Smooth muscle cell (in vitro differentiated cells): Measurements from ENCODE around the gene VPS8. TPM values are rescaled to one million over a fixed set of nuclear protein-coding genes. Genes with fewer than 3 reads are reported as not detected.

Source experiments
- DNase-seq: peaks from one replicate; lab custom pipeline; 2025; ENCODE audit not compliant: unreplicated experiment; lab: John Stamatoyannopoulos, UW
- H2AFZ ChIP-seq: fragments of 200-600 bp; sonication (generic); 2 replicates; pipeline ENCODE4 v1.6.0; 2016; ENCODE audit warnings: antibody characterized with exemption, low read depth, mild to moderate bottlenecking
- H3F3A ChIP-seq: fragments of 200-600 bp; sonication (generic); 2 replicates; pipeline ENCODE4 v1.6.0; 2017; ENCODE audit warnings: antibody characterized with exemption, low read depth
- H3K27ac ChIP-seq: fragments of 200-600 bp; sonication (generic); 2 replicates; pipeline ENCODE4 v1.5.1; 2016; ENCODE audit warnings: low read depth, mild to moderate bottlenecking
- H3K27me3 ChIP-seq: fragments of 200-600 bp; sonication (generic); 2 replicates; pipeline ENCODE4 v1.6.1; 2016; ENCODE audit warnings: low read depth, mild to moderate bottlenecking
- H3K36me3 ChIP-seq: fragments of 200-600 bp; sonication (generic); 2 replicates; pipeline ENCODE4 v1.5.1; 2016; ENCODE audit warnings: low read depth
- H3K4me1 ChIP-seq: fragments of 200-600 bp; sonication (generic); 2 replicates; pipeline ENCODE4 v1.5.1; 2016; ENCODE audit warnings: low read depth
- H3K4me2 ChIP-seq: fragments of 200-600 bp; sonication (generic); 2 replicates; pipeline ENCODE4 v1.6.0; 2016; ENCODE audit warnings: mild to moderate bottlenecking
- H3K4me3 ChIP-seq: fragments of 200-600 bp; sonication (generic); 2 replicates; pipeline ENCODE4 v1.5.1; 2016; ENCODE audit warnings: mild to moderate bottlenecking
- H3K79me2 ChIP-seq: fragments of 200-600 bp; sonication (generic); 2 replicates; pipeline ENCODE4 v1.6.0; 2016; ENCODE audit warnings: low read depth, mild to moderate bottlenecking
- H3K9ac ChIP-seq: fragments of 200-600 bp; sonication (generic); 2 replicates; pipeline ENCODE4 v1.6.0; 2016; ENCODE audit warnings: low read depth
- H3K9me3 ChIP-seq: fragments of 200-600 bp; sonication (generic); replicated peaks from 2 replicates; pipeline ENCODE4 v1.5.1; 2016; ENCODE audit warnings: low read depth
- H4K20me1 ChIP-seq: fragments of 200-600 bp; sonication (generic); 2 replicates; pipeline ENCODE4 v1.6.0; 2016; ENCODE audit warnings: low read depth
- CTCF ChIP-seq: fragments of 200-600 bp; sonication (generic); IDR thresholded peaks from 2 replicates; pipeline ENCODE4 v1.5.1; 2017; ENCODE audit warnings: borderline replicate concordance, mild to moderate bottlenecking, antibody characterized with exemption; ENCODE audit not compliant: insufficient read depth, poor library complexity, severe bottlenecking
- WGBS: methylation state at CpG from one replicate; pipeline ENCODE4 v1.1.7; 2016; ENCODE audit warnings: low lambda C conversion rate; 5-methylcytosine and 5-hydroxymethylcytosine counted together
- polyA plus RNA-seq: library from polyadenylated mRNA; unstranded; fragments of >200 nt; fragmentation: Nextera tagmentation; extraction: Ambion mirVana; gene quantifications from 2 replicates; pipeline ENCODE4 v1.2.1, GENCODE V29; 2016
- total RNA-seq: library from RNA; depleted of rRNA; stranded (reverse); fragments of >200 nt; gene quantifications from 2 replicates; pipeline ENCODE4 v1.2.3, GENCODE V29; 2014

Gene VPS8
- total and polyA plus RNA-seq, 2 experiments from 2014 or later = 16.1 to 53.9 TPM

- Histone ChIP-seq H2AFZ (no peak overlapping the region), H3K4me3 (no peak overlapping the region), H3K9me3 (no peaks in the 10 kb centered on the region), H3F3A (no peaks in the 10 kb centered on the region), H3K4me2 (no peak overlapping the region), H3K36me3 (no peaks in the 10 kb centered on the region), H4K20me1 (no peaks in the 10 kb centered on the region), H3K27ac (no peak overlapping the region), H3K79me2 (no peaks in the 10 kb centered on the region), H3K27me3 (no peaks in the 10 kb centered on the region), H3K9ac (no peak overlapping the region), H3K4me1 (no peaks in the 10 kb centered on the region)
- no peak for TF ChIP-seq CTCF
- DNase-seq = no peak
Observed at GRCh38 chr3:185062191-185062590, 250.2 kb downstream of the VPS8 start.

GRCh38 chr3:185063431-185063830 is 251.5 kb downstream of the VPS8 start:
- H3K27me3 ChIP-seq = no peaks in the 10 kb centered on the region
- no peak overlapping the region for H3K4me3 ChIP-seq
- H3K9me3 ChIP-seq = no peaks in the 10 kb centered on the region
- H3K4me2 ChIP-seq = no peak overlapping the region
- H2AFZ ChIP-seq = no peak overlapping the region
- H3K4me1 ChIP-seq = no peaks in the 10 kb centered on the region
- no peaks in the 10 kb centered on the region for H4K20me1 ChIP-seq
- no peaks in the 10 kb centered on the region for H3K36me3 ChIP-seq
- WGBS = 83% methylated on average over 3 of the region's 3 CpGs
- H3F3A ChIP-seq = no peaks in the 10 kb centered on the region
- no peaks in the 10 kb centered on the region for H3K79me2 ChIP-seq
- TF ChIP-seq CTCF = no peak
- H3K9ac ChIP-seq = no peak overlapping the region
- no peak overlapping the region for H3K27ac ChIP-seq
- no peak for DNase-seq

- H3K9ac ChIP-seq = no peak overlapping the region
- no peaks in the 10 kb centered on the region for H3F3A ChIP-seq
- H3K4me2 ChIP-seq = no peak overlapping the region
- H3K4me3 ChIP-seq = no peak overlapping the region
- H3K27ac ChIP-seq = no peak overlapping the region
- H4K20me1 ChIP-seq = no peaks in the 10 kb centered on the region
- H3K9me3 ChIP-seq = no peaks in the 10 kb centered on the region
- WGBS = 87% methylated on average over 3 of the region's 3 CpGs
- no peak for TF ChIP-seq CTCF
- no peak for DNase-seq
- H3K36me3 ChIP-seq = no peaks in the 10 kb centered on the region
- no peak overlapping the region for H2AFZ ChIP-seq
- H3K27me3 ChIP-seq = no peaks in the 10 kb centered on the region
- no peaks in the 10 kb centered on the region for H3K4me1 ChIP-seq
- H3K79me2 ChIP-seq = no peaks in the 10 kb centered on the region
Observed at GRCh38 chr3:185065059-185065458, 253.1 kb downstream of the VPS8 start.

GRCh38 chr3:185066251-185066650 is 254.3 kb downstream of the VPS8 start:
- 91% methylated on average over 4 of the region's 4 CpGs for WGBS
- Histone ChIP-seq H3K4me1 (no peaks in the 10 kb centered on the region), H3K9ac (no peak overlapping the region), H2AFZ (no peak overlapping the region), H3F3A (no peaks in the 10 kb centered on the region), H4K20me1 (no peaks in the 10 kb centered on the region), H3K4me2 (no peak overlapping the region), H3K79me2 (no peaks in the 10 kb centered on the region), H3K27ac (no peak overlapping the region), H3K27me3 (no peaks in the 10 kb centered on the region), H3K36me3 (no peaks in the 10 kb centered on the region), H3K4me3 (no peak overlapping the region), H3K9me3 (no peaks in the 10 kb centered on the region)
- DNase-seq = no peak
- no peak for TF ChIP-seq CTCF
